Cerebellar nuclear complex (tissue), 1 donor: ENCODE measurements around the gene GPHN.
"Not testable (repeated sequence)": the region's sequence is repeated elsewhere in the genome, so short reads cannot be mapped to it uniquely, and the experiment has no call there.

ENCODE experiments used
- DNase-seq, 2 experiments: peaks; one replicate each; lab custom pipeline; 2025; lab: John Stamatoyannopoulos, UW

GPHN gene

DNA sequence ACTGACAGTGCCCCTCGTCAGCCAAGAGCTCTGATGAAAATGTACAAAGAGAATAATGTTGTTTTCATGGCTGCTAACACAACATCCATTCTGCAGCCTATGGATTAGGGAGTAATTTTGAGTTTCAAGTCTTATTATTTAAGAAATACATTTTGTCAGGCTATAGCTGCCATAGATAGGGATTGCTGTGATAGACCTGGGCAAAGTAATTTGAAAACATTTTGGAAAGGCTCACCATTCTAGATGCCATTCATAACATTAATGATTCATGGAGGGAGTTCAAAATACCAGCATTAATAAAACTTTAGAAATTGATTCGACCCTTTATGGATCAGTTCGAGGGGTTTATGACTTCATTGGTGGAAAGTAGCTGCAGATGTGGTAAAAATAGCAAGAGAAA lies 149.8 kb downstream of the GPHN start:
- no peak for DNase-seq

DNA sequence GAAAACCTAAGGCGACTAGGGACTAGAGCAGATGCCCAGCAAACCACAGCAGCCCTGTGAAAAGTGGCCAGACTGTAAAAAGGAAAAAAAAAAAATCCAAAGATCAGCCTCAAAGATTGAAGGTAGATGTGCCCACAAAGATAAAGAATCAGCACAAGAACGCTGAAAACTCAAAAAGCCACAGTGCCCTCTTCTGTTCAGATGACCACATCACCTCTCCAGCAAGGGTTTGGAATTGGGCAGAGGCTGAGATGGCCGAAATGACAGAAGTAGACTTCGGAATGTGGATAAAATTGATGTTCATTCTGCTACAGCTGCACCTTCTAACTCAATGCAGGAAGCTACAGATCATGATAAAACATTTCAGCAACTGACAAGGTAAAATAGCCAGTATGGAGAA lies 154.4 kb downstream of the GPHN start:
- no peak for DNase-seq

DNA sequence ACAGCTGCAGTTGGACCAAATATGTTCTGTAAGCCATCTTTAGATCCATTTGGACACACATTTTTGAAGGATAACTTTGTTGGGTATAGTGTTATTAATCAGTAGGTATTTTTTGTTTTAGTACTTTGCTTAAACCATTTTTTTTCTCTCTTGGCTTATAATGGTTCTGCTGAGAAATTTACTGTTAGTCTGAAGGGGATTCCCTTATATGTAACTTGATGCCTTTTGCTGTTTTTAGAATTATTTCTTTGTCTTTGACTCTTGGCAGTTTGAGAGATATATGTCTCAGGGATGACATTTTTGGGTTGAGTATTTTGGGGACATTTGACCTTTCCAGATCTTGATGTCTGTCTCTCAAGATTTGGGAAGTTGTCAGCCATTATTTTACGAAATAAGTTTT lies 169.8 kb downstream of the GPHN start:
- DNase-seq: no peak

DNA sequence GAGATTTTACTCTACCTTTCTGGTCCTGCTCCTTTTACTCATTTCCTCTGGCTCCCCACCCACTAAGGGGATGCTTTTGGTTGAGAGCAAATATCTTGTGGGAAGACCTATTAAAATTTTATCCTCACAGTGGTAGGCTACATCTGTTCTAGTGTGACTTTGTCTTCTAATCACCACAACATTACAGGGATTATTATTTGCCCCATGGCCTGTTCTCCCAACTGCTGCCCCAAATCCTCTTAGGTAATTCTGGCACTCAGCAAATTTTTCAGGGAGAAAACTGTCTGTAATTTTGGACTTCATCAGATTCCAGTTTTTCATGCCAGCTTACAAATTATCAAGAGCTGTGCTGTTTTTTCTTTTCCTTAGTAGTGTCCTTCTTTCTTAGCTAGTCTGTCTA lies 172.3 kb downstream of the GPHN start:
- DNase-seq: no peak

DNA sequence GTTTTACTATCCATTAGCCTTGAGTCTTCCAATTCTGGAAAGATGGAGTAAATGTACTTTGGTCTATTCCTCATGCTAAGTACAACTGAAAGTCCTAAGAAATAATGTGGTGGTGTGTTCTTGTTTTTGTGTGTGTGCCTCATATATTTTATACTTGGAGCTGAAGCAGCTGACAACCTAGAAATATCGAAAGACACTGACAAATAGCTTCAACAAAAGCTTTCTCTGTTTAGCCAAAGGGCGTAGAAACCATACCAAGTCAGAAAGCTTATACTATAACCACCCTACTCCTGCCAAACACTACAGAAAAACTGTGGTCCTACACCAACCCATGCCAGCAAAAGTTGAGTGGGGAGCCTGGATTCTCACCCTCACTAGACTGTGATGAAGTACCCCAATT lies 188.4 kb downstream of the GPHN start:
- DNase-seq: no peak

DNA sequence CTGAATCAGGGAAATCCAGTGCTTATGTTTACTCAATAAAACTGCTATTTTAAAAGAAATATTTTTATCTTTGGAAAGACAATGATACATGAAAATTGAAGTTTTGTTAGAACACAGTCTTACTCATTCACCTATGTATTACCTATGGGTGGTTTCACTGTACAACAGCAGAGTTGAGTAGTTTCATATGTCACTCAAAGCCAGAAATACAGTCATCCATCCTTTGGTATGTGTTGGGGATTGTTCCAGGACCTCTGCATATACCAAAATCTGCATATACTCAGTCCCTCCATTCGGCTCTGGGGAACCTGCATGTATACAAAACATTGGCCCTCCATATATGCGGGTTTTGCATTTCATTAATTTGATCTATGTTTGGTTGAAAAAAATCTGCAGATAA lies 190.6 kb downstream of the GPHN start:
- no peak for DNase-seq

DNA sequence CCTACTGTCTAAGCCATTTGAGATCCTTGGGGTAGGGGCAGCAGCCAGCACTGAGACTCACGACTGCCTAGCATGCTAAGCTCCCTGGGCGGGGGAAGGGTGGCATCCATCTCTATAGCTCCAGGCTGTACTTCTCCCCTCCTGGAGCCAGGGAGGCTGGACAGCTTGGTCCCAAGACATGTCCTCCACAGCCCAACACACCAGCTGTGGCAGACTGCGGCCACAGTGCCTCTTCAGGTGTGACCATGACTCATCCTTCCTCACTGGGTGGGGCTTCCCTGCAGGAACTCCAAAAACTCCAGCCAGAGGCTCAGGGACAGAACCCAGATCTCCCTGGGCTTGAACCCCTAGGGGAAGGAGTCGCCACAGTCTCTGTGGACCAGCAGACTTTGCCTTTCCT lies 193.9 kb downstream of the GPHN start:
- DNase-seq: no peak

DNA sequence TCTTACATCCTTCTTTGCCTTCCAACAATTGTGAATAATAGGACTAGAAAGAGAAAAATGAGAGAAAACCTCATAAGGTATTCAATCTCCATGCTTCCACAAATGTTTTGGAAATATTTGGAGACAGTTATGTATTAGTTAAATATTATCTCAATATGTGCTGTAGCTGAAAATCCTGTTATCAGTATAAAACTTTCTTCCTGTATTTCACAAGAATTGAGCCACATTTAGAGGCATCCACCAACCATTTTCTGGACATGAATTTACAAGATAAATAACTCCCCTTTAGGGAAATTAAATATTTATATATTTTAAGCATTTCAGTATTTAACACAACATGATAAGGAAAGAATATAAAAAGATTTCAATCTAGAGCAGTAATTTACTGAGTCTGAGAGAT lies 200.3 kb downstream of the GPHN start:
- no peak for DNase-seq

DNA sequence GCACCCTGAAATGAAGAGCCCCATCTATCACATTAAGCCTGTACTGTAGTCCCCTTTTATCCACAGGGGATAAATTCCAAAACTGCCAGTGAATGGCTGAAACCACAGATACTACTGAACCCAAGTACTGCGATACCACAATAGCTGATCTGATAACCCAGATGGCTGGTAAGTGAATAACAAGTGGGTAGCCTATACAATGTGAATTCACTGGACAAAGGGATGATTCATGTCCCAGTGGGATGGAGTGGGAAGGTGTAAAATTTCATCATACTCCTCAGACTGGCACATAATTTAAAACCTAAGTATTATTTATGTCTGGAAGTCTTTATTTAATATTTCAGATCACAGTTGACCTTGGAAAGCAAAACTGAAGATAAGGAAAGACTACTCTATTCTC lies 201.3 kb downstream of the GPHN start:
- DNase-seq: no peak

DNA sequence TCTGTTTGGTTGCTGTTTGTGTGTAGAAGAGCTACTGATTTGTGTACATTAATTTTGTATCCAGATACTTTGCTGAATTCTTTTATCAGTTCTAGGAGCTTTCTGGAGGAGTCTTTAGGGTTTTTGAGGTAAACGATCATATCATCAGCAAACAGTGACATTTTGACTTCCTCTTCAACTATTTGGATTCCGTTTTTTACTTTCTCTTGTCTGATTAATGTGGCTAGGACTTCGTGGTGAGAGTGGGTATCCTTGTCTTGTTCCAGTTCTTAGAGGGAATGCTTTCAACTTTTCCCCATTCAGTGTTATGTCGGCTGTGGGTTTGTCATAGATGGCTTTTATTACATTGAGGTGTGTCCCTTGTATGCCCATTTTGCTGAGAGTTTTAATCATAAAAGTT lies 206.3 kb downstream of the GPHN start:
- not testable (repeated sequence) for DNase-seq

DNA sequence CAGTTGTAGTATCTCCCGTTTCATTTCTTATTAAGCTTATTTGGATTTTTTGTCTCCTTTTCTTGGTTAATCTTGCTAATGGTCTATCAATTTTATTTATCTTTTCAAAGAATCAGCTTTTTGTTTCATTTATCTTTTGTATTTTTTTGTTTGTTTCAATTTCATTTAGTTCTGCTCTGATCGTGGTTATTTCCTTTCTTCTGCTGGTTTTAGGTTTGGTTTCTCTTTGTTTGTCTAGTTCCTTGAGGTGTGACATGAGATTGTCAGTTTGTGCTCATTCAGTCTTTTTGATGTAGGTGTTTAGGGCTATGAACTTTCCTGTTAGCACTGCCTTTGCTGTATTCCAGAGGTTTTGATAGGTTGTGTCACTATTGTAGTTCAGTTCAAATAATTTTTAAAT lies 207.4 kb downstream of the GPHN start:
- DNase-seq: not testable (repeated sequence)

DNA sequence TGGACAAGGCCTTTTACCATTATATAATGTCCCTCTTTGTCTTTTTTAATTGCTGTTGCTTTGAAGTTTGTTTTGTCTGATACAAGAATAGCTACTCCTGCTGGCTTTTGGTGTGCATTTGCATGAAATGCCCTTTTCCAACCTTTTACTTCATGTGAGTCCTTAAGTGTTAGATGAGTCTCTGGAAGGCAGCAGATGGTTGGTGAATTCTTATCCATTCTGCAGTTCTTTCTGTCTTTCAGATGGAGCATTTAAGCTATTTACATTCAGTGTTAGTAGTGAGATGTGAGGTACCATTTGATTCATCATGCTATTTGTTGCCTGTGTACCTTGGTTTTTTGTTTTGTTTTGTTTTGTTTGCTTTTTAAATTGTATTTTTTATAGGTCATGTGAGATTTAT lies 208.3 kb downstream of the GPHN start:
- DNase-seq: no peak

DNA sequence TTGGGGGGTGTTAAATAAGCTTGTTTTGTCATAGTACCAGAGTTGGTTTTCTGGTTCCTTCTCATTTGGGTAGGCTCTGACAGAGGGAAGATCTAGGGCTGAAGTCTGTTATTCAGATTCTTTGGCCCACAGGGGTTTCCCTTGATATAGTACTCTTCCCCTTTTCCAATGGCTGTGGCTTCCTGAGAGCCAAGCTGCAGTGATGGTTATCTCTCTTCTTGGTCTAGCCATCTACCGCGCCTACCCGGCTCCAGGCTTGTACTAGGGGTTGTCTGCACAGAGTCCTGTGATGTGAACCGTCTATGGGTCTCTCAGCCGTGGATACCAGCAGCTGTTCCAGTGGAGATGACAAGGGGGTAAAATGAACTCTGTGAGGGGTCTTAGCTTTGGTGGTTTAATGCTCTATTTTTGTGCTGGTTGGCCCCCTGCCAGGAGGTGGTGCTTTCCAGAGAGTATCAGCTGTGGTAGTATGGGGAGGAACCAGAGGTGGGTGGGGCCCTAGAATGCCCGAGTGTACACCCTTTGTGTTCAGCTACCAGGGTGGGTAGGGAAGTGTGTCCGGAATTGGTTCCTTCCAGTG lies 209.7 kb downstream of the GPHN start:
- DNase-seq: no peak

DNA sequence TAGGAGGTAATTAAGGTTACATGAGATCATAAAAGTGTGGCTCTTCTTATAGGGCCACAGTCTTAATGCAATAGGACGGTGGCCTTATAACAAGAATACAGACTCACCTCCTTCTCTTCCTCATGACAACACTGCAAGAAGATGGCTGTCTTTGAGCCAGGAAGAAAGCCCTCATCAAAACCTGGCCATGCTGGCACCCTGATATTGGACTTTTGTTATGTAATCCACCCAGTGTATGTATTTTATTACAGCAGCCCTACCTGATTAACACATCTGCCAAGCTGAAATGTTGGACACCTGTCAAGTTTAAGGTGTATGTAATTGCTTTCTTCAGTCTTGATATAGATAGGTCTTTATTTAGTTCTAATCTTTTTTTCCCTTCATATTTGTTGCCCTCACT lies 217.0 kb downstream of the GPHN start:
- DNase-seq: no peak

DNA sequence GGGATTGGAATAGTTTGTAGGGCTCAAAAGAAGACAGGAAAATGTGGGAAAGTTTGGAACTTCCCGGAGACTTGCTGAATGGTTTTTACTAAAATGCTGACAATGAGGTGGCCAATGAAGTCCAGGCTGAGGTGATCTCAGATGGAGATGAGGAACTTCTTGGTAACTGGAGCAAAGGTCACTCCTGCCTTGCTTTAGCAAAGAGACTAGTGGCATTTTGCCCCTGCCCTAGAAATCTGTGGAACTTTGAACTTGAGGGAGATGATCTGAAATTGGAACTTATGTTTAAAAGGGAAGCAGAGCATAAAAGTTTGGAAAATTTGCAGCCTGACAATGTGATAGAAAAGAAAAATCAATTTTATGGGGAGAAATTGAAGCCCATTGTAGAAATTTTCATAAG lies 223.4 kb downstream of the GPHN start:
- not testable (repeated sequence) for DNase-seq

DNA sequence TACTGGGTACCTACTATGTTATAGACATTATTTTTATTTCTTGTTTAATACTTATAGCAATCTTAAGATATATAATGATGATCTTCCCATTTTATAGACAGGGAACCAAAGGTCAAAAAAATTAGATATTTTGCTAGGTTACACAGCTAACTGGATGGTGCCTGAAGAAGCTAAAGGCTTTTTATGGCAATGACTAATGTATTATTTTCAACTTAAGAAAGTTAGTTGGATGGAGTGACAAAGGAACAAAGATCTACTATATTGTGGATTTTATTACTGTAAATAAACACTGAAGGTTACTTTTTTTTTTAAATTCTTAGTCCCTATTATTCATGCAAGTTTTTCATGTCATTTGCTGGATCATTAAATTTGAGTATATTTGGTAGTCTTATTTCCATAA lies 227.9 kb downstream of the GPHN start:
- no peak for DNase-seq

DNA sequence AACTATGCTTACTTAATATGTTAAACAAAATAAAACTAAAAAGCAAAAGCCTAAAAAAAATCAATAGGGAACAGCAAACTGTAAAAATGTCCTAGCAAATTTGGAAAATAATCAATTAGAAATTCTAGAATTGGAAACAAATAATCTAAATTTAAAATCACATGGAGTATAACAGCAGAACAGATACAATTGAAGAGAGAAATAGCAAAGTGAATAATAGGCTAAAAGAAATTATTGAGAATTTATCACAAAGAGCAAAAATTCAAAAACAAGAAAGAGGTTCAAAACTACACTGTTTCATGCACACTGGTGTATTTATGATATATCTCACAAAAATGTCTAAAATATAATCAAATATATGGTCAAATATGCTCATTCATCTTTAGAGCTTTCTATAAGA lies 231.9 kb downstream of the GPHN start:
- DNase-seq: no peak

DNA sequence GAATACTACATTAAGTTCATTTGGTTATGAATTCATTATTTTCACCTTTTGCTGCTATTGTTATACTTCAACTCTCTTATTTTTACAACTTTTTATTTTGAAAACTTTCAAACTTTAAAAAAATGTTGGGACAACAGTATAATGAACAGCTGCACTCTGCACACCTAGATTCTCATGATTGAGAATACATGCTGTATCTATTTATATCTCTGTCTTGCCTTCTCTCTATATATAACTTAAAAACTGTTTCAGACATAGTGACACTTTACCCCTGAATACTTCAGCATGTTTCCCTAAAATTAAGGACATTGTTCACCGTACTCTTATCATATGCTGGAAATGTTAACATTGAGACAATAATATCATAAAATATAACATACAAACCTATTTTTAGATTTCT lies 237.1 kb downstream of the GPHN start:
- no peak for DNase-seq

DNA sequence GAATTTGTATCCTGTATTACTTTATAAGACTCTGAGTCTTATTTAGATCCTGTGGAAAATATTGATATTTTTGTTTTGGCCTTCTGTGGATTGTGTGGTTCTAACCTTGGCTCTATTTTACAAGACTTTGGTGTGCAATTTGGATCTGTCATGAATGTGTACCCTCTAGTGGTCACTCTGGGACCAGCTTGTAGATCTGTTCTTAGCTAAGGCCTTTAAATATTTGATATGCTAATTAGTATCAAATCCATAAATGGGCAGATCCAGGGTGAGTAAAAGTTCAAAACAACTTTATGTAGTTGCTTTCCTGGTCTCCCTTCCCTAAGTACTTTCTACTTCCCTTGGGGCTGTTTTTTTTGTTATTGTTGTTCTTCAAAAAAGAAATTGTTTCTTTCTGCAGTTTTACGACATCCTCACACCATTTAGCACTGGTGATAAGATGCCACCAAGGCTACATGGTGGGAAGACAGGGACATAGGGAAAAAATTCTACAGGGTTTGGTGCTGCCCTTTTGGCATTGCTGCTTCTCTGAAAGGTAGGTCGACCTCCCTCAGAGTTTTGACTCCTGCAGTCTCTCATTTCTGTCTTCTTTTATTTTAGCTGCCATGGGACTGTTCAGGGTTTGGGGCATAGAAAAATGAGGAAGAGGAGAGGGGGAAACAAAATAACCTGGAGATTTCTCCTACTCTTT lies 238.5 kb downstream of the GPHN start:
- DNase-seq: no peak

DNA sequence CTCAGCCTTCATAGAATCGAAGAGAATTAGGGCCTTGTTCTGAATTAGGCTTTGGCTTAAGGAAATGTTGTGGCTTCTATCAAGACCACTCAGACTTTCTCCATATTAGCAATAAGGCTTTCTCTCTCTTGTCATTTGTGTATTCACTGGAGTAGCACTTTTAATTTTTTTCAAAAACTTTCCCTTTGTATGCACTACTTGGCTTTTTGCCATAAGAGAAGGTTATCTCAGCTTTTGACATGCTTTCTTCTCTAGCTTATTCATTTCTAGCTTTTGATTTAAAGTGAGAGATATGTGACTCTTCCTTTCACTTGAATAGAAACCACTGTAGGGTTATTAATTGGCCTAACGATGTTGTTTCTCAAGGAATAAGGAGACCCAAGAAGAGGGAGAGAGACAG lies 244.2 kb downstream of the GPHN start:
- no peak for DNase-seq

DNA sequence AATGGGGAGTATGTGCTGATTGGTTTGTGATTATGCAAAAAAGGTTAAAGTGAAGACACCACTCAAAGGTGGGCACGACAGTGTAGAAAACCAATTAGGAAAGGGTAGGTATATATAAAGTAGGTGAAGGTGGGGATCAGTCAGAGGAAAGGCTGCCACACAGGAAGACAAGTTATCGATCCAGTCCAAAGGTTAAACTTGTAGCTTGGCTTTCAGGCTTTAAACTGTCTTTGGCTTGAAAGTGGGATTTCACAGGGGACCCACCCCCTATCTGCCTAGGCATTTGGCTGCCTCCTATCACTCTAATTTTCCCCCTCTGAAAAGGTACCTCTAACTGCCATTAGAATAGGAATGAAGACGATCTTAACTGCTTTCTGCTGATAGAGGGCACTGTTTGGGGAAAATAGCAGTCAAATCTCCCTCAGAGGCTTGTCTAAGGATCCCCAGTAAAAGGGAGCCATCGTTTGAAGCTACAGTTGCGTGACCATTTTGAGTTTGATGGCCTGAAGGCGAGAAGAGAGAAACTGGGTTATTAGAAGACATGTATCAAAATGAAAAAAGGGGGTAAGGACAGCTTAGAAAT lies 250.2 kb downstream of the GPHN start:
- no peak for DNase-seq

DNA sequence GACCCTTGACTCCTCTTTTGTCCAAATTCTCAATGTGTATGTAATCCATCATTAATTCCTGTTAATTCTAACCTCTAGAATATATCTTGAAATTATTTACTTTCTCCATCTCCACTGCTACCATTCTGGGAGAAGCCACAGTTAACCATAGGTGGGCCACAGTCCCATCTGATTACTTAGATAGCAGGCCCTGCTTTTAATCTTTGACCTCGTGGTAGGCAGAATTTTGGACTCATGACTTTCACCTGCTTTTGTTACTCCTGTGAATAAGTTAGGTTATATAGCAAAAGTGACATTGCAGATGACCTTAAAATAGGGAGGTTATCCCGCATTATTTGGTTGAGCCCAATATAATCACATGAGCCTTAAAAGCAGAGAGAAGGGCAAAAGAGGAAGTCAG lies 264.2 kb downstream of the GPHN start:
- no peak for DNase-seq

DNA sequence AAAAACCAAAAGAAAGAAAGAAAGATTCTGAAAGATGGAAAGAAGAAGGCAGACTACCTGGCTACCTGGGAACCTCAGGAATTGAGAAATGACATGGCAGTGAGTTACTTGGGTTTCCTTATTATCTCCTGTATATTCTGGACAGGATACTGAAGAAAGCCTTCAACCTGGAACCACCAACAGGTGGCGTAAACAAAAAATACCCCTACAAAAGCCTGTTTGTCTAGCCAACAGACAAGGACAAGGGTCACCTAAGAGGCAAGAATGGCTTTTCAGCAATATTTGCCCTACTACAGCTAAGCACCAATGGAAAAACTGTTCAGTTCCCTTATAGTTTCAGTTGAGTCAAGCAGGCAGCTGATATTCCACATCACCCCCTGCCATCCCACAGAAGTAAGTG lies 274.9 kb downstream of the GPHN start:
- DNase-seq: no peak

DNA sequence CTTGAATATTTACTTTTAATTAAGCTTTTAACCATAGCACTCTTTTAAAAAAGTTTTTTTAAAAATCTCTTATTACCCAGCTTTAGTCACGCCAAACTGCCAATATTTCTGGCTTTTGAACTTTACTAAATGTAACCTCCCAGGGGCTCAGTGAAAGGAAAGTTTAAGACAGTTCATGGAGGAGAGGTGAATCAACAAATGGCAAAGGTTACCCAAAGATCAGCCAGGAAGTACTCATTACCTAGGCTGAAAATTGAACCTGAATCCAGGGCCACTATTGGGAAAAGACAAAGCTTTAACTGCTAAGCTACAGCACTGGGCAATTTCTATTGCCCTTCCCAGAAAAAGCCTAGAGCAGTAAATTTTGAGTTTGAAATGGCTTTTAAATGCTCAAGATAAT lies 282.2 kb downstream of the GPHN start:
- DNase-seq: no peak
